GM21619 (cell line): Measurements from ENCODE around the gene CST3.

ENCODE experiments used
- ATAC-seq: cut with Tn5 transposase; IDR thresholded peaks from one replicate; pipeline ENCODE4 v1.9.1; 2021; ENCODE audit not compliant: unreplicated experiment

Gene CST3

DNA sequence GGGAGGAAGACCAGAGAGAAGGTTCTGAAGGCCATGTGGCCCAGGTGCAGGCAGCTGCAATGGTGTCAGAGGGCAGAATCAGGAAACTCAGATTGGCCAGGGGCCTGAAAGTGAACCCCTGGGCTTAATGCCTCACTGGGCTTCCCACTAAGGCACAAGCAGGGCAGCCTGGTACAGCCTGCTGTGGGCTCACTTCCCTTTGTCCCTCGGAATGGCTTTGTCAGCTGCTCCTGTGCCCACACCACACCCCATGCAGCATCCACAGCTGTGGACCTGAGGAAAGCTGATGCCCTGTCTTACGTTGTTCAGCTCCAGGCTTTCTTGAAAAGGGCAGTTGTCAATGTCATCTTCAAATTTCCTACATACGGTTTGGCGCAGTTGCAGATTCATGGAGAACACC is 34.4 kb downstream of the CST3 start:
- no peak for ATAC-seq

- no peak for ATAC-seq
These were observed 35.1 kb downstream of the CST3 start for GRCh38 chr20:23602699-23603098.

GRCh38 chr20:23602241-23602640 is 35.5 kb downstream of the CST3 start:
- ATAC-seq = no peak

DNA sequence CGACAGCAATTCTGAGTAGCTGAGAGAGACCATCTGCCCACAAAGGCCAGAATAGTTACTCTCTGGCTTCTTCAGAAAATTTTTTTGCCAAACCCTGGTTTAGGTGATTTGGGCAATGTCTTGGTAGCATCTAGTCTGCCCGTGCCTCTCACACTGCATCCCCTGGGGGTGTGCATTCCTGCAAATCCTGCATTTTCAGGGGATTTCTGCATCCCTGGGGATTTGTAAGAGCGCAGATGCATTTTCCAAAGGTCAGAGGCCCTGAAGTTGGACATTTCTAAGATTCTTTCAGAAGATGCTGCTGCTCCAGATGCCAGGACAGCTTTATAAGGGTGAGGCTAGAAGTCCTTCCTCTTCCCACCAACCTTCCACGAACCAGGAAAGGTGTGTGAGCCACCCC is 36.0 kb downstream of the CST3 start:
- no peak for ATAC-seq

DNA sequence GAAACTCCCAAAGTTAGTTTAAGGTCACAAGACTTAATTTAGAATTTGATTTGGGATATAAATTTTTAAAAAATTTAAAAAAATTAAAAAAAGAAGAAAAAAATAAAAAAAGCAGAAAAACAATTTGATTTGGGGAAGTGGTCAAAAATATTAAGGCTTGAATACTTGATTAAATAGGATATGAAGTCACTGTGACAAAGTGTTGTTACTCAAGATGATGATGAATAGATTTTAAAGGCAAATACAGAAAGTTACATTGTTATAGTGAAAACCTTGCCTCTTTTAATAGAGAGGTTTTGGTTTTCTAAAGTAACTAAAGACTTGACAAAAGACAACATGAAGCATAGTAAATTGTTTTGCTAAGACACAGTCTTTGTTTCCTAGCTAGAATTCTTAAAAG is 39.3 kb downstream of the CST3 start:
- ATAC-seq = no peak

DNA sequence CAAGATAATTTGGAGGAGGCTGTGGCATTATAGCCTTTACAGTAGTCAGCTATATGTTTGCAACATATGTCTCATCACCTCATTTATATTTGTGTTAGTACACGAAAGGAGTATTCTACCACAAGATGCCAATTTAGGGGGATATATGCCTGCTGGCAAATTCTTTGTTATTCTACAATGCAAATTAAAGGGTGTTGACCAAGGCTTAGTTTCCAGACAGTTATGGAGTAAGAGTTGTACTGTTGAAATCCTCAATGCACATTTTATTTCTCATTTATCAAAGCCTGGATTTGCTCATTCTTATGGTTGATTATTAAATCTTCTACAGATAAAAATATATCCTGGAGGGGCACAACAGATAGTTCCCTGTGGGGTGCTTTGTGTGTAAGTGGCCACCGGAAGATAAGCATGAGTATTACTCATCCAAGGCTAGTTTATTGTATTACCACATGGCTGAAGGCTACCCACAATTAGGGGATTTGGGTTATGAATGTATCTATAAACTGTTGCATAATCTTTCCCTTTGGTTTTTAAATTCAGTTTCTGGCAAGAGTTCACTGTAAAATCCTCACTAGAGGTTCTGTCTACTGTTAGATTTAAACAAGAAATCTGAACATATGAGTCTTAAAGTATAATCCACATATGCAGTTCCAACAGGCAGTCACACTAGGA is 41.0 kb downstream of the CST3 start:
- no peak for ATAC-seq

GRCh38 chr20:23595941-23596340 is 41.8 kb downstream of the CST3 start:
- no peak for ATAC-seq

- no peak for ATAC-seq
These were observed 49.0 kb downstream of the CST3 start for GRCh38 chr20:23588434-23589403.

DNA sequence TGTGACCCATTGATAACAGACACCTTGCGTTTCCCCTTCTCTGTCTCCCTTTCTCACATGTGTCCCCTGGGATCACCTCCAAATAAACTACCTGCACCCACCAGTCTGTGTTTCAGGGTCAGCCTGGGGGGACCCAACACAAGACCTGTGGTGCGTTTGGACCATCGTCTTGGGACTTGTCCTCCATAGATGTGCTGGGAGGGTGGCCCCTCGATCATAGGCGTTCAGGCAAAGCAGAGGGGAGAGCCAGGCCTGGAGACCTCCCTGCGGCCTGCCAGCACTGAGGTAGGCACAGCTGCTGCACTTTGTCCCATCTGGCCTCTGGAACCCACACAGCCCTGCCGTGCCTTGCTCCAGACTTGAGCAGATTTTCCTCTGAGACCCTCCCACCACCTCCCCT is 50.1 kb downstream of the CST3 start:
- ATAC-seq = no peak

DNA sequence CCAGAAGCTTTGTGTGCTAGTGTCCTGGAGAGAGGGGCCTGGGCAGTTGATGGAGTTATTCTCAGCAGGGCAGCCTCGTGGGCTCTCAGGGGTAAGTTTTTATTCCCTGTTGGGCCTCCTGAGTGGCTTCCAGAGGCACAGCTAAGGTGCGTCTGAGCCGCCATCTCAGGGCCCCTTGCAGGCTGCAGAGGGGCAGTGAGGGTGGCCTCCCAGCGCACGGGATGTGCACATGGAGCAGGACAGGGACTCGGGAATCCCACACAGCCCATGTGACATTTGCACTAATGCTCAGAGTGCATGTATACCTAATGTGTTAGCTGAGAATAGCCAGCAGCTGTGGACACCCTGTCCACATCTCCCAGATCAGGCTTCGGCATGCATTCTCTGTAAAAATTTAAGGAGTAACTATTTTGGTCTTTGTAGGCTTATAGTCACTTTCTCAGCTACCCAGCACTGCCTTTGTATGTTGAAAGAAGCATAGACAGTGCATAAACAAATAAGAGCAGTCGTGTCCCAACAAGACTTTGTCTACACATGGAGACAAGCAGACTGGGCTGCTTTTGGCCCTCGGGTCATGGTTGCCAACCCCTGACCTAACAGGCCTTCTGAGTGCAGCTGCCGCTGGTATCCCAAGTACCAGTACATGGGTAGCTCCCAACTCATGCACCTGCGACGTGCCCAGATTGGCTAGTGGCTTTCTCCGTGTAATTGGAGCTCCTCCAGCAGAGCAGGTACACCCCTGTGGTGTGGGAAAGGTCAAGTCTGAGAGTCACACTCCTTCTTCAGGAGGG is 50.8 kb downstream of the CST3 start:
- no peak for ATAC-seq

DNA sequence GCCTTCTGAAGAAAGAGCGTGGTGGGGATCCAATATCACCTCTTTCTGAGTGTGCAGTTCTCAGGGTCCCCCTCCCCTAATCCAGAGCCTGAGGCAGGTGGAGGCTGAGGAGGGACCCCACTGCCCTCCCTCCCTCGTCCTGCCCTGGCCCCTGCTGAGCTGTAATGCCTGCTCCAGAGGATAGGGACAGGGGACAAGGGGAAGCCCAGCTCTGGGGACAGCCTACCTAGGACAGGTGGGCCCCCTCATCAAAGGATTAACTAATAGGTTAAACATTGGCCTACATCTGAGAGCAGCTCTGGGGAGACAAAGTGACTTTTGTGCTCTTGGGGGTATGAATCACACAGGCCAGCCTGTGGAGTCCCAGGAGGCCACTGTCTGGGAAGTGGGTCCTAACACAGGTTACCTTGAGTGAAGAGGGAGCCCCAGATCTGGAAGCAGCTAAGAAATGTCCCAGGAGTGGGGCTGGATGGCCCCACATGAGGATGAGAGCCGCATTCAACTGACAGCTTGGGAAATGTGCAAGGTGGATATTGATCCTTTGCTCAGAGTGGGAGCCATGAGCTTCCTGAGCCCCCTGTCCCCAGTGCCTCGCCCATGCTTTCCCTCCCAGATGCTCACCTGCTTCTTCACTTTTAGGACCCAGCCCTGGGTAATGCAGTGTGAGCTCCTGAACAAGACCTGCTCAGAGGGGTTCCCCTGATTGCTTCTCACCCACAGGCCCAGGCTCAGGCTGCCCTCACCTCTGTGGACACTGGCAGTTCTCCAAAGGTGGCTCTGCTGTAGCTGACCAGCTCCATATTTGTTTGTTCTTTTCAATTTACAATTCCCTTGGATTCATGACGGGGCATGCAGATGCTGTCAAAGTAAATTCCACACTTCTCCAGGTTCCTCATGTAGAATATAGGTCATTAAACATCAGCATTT is 51.7 kb downstream of the CST3 start:
- ATAC-seq = no peak

DNA sequence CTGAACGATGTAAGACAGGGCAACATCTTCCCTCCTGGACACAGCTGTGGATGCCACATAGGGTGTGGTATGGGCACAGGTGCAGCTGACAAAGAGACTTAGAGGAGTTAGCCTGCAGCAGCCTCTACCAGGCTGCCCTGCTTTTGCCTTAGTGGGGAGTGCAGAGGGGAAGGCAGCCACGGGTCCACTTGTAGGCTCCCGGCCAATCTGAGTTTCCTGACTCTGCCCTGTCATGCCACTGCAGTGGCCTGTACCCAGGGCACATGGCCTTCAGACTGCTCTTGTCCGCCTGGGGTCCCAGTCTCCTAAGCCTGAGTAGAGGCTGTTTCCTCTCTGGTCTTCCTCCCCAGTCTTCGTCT is 52.3 kb downstream of the CST3 start:
- no peak for ATAC-seq

DNA sequence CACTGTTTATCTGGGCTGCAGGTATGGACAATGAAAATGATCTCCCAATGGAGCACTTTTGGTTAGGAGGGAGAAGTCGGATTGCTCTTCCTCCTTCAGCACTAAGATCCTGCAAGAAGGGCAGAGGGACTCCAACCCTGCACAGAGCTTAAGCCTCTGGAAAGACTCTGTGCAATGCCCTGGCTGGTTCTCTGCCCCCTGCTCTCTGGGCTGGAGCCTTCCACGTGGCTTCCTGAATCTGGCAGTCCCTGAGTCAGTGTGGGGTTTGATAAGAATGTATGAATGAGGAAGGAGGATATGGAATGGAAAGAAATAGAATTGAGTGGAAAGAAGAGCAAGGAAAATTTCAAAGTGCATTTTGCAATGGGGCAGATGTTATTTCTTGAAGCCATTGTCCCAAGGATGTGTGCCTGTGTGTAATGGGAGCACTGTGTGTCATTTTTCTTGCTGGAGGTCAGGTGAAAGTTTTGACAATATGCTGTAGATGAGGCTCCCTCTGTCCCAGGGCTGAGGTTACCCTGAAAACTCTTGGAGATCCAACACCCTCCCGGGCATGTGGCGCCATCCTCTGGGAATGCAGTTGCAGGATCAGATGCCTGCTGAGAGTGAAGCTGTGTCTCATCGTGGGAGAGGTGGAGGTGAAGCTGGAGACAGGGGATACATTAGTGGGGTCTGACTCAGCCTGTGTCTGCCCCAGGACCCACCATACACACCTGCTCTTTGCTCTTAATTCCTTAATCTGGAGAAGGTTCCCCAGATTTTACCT is 53.1 kb downstream of the CST3 start:
- ATAC-seq = no peak
